GM19240 (cell line): Measurements from ENCODE around the gene SNRNP200.
"Not testable (repeated sequence)": the region's sequence is repeated elsewhere in the genome, so short reads cannot be mapped to it uniquely, and the experiment has no call there.

Experiments used
- DNase-seq: peaks from one replicate; pipeline ENCODE4 v3.0.0; 2011; ENCODE audit warnings: low spot score; ENCODE audit not compliant: insufficient read length

Gene SNRNP200

DNA sequence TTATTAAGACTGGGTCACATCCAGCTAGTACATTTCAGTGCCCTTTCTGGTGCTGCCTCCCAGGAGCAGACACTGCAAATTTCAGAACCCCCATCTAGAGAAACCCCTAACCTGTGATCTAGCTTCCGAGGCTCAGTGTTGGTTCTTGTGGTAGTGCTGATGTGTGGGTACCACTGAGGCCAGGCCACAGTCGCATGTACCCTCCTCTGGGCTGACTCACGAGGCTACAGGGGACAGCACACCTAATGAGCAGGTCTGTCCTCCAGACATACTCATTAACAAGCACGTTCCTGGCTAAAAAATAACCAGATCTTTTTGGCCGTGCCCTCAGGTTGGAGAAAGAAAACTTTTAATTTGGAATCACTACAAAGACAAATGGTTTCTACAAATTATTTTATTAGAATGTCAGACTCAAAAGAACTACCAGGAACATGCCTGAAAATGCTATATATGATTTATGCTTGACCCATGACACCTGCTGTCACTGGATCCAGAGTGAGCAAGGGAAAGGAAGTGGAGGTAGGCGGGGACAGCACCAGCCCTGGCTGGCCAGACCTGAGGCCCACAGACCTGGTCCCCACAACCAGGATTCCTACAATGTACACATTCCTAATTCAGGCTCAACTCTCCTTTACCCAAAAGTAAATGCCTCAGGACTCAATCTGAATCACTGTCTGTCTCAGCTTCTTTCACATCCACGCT is 30.8 kb downstream of the SNRNP200 start:
- no peak for DNase-seq

DNA sequence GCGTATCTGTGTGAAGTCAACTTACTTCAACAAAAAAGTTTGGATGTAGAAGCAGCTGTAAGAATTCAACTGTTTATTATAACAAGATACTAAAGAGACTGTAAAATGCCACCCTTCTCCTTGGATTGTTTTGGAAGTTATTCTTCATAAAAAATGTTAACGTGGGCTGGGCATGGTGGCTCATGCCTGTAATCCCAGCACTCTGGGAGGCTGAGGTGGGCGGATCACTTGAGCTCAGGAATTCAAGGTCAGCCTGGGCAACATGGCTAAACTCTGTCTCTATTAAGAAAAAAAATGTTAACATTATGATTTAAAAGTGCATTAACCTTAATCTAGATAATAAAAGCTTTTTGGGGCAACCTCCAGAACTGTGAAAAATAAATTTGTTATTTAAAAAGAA is 31.6 kb downstream of the SNRNP200 start:
- DNase-seq, result no peak

DNA sequence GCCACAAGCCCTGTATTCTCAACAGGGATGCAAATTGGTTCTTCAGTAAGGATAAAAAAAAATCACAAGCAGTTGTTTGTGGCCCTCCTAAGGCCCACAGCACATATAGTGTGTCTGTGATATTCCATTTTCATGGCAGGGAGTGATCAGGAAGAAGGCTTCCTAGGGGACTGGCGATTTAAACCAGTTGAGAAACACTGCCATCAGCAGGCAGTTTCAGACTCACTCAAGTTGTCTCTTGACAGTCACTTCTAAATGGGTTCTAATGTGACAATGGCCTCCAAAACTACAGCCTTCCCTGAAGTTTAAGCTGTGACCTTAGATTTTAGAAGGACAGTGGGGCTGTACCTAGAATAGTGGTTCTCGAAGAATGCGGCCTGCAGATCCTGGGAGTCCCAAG is 33.4 kb downstream of the SNRNP200 start:
- DNase-seq, result no peak

DNA sequence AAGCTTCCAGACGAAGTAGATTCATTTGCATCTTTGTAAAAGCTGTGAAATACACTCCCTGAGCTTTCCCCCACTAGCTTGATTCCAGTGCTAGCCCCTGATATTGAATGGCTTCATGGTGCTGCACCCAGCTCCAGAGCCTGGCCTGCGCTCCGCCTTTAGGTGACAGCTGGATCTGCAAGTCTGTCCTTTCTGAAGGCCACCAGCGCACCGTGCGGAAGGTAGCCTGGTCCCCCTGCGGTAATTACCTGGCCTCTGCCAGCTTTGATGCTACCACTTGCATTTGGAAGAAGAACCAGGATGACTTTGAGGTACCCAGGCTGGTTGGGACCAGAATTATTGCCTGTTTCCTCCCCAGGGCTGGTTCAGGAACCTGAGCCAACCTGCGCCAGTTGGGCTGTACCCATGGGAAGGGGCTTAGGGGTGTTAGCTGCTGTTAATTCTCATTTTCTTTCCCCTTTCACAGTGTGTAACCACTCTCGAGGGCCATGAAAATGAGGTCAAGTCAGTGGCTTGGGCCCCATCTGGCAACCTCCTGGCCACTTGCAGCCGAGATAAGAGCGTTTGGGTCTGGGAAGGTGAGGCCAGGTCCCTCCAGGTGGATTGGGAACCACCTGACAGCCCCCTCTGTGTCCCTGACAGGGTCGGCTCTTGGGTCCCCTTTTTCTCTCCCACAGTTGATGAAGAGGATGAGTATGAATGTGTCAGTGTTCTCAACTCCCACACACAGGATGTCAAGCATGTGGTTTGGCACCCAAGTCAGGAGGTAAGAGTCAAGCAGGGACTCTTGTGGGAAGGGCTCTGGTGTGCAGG is 38.0 kb downstream of the SNRNP200 start:
- peak; percentile 21 for DNase-seq

DNA sequence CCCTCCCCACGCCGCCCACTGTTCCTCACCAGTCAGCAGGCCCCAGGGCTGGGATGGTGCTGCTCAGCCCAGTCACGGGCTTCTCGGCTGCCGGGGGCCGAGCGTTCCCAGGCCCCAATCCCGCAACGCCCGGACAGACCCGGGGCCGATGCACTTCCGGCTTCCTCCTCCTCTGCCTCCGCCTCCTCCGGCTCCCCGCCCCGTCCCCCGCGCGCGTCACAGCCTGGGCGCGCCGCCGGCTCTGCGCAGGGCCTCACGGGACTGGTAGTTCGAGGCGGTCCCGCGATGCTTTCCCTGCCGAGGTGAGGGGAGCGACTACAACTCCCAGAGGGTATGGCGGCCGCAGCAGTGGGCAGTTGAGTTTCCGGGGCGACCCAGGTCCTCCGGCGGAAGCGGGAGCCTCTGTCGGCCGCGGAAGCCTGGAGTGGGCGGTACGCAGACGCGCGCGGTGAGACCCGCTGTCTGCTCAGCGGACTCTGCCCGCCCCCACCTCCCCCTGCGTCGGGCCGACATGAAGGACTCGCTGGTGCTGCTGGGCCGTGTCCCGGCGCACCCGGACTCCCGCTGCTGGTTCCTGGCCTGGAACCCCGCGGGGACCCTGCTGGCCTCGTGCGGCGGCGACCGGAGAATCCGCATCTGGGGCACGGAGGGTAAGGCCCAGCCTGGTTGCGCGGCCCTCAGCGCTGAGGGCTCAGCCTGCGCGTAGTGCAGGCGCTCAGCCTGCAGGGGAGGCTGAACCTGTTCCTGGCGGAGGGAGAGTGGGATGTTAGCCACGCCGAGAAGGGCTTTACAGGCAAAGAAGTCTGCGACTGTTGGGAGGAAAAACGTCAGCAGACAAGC is 39.3 kb downstream of the SNRNP200 start, which contains the start of the genes CIAO1 and TMEM127:
Gene CIAO1, plus strand, starts transcription at position 386 of the 840 bp plus-strand sequence. Its CDS starts 126 bp downstream, at position 512.
Gene TMEM127, minus strand, starts transcription at position 158 of the 840 bp plus-strand sequence. CDS start 616 bp downstream, outside the sequence.
- DNase-seq, result peak; percentile 95

DNA sequence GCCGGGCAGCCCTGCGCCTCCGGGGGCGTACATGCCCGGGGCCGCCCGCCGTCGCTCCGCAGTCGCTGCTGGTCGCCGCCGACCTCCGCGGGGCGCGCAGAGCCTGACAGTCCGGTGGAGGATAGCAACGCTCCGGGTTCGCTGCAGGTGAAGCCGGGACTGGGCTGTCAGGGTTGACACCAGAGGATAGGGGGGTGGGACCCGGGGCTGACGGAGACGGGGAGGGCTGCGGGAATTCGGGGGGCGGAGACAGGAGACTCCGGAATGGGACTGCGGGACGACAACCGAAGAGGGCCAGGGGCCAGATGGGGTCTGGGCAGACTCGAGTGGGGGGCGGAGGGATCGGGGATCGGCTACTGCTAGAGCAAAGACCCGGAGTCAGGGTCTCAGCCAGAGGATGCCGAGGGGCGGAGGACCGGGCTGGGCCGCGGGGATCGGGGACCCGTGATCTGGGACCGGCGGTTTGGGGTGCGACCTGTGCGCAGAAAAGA is 40.0 kb downstream of the SNRNP200 start:
- no peak for DNase-seq

DNA sequence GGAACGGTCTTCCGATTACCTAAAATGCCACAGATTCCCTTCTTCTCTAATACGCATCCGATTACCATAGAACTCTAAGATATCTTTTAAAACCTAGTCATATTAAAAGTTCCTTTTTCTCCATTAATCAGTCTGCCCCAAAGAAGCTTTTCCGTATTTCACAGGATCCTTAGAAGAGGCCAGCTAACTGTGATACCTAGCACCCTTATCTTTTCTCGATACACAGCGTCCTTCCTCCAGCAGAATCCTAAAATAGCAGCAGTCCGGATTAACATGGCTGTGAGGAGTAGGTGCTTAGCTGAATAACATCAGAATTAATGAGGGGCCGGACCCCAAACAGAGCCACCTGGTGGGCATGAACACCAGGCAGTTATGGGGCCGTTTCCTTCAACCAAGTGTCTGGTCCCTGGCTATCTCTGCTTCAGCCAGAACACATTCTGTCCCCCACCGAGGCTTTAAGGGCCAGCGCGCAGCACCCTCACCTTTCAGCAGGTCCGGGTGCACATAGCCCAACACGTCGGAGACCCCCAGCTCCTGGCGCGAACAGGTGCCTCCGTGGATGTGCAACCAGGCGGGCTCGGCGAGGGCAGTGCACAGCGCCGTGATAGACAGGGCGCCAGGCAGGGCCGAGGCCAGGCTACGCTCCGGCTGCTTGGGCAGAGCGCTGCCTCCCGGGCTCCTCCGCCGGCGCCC is 40.5 kb downstream of the SNRNP200 start:
- peak; percentile 29 for DNase-seq

DNA sequence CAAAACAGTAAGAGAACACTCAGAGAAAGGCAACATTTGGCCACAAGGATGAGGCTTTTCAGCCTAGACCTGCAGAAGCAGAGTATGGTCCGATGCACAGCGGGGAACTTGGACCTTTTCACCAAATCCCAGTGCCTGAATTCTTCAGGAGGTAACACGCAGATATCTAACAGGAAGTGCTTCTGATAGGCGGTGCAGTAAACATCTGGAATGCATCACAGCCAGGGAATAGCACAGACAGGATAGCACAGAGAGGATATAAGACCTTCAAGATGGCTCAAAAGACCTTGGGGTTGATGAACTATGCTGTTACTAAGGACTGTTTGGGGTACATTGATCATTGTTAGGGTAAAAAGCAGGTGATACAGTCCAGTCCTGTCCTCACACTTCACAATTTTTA is 41.3 kb downstream of the SNRNP200 start:
- no peak for DNase-seq

DNA sequence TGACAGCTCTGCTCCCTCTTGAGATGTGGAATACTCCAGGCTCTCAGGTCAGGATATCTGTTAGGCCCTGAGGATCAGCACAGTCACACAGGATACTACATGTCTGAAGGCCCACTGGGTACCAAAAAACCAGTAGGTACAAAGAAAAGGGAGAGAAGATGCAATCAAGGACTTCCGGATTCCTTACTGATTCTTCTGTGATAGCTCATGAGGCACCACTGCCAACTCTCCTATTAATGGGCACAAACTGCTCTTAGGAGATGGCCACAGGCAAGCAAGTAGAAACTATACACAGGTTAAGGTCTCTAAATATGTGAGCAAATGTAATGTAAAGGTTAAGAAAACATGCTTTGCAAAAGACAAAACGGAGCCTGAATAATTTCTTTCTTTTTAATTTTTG is 43.0 kb downstream of the SNRNP200 start:
- no peak for DNase-seq

DNA sequence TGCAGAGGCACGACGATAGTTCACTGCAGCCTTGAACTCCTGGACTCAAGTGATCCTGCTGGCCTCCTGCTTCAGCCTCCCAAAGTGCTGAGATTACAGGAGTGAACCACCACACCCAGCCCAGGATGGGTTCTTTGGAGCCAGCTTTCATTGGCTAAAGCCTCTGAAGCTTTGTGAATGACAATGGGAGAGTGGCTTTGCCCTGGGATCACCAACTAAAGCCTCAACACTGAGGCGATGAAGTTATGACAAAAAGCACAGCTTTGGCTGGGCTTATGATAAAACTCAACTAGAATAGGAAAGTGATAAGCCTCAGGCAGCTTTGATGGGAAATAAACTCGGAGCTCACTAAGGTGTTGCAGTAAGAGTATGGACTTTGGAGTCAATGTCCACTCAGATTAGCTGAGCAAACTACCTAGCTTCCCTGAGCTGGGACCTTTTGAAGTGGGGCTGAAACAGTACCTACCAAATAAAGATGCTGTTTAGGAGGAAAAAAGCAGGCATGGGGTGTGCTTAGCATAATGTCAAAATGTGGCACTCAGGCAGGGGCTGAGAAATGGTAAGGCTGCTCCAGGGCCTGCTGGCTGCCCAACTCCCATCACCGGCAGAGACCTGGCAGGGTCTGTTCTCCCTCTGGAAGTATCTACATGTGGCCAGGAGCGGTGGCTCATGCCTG is 43.9 kb downstream of the SNRNP200 start:
- no peak for DNase-seq

DNA sequence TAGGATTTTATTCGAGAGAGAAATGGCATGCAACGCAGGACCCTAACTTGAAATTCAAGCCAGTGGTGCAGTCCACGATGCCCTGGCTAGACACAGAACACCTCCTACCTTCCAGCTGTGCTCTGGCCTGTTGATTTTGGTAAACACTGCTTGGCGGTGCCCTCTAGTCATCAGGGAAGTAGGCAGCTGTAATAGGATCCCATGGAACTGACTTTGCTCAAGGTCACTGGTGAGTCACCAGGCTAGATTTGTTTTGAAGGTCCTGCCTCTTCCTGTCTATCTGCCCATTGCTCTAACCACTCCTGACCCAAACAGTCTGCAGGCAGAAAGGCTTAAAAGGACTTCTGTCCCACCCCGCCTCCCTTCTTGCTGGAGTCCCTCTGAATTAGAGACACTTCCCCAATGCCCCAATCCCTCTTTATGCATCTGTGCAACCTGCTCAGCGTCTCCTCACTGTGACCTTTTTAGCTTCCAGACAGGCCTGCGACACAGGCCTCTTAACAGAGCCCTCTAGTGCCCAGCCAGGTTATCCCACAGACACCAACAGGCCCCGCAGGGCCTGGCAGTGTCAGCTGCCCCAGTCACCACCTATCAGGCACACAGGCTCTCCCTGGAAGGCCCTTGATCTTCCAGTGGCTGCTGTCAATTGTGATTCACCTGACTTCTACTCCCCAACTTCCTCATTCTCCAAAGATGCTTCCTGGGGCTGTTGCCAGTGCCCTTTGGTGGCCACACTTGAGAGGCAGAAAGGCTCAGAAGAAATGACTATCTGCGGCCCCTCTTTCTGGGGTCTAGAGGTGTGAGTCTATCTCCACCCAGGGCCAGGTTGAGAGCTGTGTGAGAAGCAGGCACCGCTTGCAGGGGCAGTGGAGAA is 44.7 kb downstream of the SNRNP200 start:
- peak; percentile 50 for DNase-seq

DNA sequence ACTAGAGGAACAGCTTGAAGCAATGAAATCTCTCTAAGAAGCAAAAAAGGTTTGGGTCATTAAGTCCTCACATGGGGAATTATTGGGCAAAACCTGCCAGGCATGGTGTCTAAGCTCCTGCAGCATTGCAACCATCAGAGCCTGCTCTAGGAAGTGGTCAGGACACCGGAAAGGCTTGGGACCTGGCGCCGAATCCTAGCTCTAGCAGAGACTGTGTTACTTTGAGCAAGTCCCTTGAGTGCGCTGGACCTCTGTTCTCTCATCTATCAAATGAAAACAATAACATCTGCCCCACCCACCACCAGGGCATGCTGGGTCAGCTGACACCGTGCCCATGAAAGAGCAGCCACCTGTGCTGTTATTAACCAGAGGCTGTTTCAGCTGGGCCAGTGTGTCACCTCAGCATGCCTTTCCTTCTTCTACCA is 45.8 kb downstream of the SNRNP200 start:
- no peak for DNase-seq

DNA sequence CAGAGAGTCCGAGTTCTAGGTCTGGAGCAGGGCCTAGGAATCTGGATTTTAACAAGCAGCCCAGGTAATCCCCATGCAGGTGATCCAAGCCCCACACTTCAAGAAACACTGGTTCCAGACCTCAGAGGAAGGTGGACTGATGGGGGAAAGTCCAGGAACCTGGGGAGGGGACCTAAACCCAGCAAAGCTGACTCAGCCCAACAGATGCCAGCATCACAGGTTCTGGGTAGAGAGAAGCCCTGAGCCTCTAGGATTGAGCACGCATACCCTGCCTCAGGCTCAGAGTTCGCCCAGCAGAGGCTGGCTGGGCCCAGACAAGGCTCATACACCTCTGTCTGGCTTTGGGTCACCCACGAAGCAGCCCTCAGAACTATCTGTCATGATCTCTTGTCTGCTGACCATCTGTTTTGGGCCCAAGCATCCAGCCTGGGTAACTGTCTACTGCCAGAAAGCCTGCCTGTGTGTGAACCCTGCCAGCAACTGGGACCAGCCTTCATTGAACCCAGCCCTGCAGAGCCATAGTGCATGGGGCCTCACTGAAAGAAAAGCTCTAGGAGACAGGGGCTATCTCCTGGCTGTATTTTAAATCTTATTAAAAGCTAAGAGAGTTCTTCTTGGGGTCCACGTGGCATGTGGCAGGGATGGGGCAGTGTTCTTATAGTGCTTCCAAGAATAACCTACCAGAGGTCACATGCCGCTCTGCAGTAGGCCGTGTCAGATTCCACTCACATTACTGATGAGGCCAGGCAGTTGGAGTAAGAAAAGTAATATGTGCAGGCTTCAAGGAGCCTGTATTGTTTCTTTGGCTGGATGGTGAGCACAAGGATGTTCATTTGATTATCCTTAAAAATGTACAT is 47.0 kb downstream of the SNRNP200 start:
- DNase-seq, result no peak

DNA sequence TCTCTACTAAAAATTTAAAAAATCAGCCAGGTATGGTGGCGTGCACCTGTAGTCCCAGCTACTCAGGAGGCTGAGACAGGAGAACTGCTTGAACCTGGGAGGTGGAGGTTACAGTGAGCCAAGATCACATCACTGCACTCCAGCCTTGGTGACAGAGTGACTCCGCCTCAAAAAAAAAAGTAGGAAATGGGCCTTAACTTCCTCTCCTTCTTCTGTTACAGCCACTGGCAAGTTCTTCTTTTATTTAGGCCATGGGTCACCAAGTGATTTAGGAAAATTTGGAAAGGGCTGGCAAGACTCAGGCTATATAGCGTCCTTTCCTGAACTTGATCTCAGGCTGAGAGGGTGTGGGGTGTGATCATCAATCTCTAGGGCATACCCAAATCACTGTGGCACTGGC is 47.6 kb downstream of the SNRNP200 start:
- DNase-seq, result not testable (repeated sequence)

DNA sequence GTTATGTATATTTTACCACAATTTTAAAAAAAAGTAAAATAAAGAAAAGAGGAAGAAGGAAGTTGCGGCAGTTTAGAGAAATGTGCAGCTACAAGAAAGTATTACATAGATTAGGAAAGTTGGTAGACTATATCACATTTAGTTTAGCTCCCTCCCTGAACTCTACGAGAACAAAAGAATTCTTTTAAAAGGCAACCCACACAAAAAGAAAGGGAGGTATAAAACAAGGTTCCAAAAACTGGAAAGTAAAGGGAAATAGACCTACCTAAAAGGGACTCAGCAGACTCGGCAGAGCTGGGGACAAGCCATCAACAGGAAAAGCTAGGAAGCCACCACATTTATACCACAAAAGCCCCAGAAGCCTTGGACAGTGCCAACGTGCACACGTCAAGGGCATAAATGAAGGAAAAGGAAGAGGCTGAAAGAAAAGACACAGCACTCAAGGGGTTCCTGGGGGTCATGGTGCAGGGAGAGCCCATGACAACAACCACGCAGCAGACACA is 48.7 kb downstream of the SNRNP200 start:
- DNase-seq, result no peak

DNA sequence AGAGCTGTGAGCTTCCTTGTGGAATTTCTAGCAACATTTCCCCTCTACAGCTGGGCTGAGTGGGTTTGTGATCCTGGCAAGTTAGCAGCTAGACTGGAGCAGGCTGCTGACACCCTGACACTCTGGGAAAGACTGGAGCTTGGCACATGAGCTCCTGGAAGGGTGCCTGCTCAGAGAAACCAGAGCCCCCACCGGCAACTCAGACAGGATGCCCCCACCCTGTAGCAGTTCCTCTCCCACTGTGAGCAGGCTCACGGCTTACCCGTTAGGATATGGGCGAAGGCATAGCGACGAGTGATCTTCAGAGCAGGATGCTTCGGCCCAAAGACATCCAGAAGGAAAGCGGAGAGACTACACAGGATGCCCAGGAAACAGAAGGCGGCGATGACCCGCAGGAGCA is 50.8 kb downstream of the SNRNP200 start:
- DNase-seq, result no peak

DNA sequence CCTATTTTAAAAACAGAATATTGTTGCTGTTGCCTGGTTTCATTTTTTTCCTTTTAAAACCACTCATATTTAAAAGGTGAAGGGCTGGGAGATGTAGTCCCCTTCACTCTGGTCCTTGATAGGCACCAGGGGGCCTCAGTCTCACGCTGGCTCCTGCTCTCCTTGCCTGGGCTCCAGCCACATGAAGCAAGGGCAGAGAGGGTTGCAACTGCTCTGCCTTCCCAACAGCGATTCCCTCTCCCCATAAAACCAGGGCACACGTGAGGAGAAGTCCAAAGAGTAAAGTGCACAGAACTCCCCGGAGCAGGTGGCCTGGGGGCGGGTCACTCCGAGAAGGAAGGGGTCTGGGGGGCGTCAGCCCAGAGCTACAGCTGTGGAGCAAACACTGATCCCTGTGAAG is 52.3 kb downstream of the SNRNP200 start:
- no peak for DNase-seq

DNA sequence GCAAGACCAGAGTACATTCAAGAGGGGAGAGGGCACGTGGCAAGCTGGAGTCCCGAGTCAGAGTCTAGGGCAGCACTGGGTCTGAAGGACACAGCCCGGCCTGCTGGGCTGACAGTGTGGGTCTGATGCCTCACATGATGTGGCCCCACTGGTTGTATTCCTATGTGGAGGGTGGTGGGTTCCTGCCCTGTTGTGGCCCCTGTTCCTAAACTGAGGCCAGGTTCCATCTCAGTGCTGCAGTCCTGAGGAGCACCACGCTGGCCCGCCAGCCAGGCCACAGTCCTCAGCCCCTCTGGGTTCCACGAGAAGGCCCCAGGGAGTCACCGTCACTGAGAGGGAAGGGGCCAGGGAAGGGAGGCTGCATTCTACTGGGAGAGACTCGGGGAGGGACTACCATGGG is 52.8 kb downstream of the SNRNP200 start:
- no peak for DNase-seq
